HG03469 (cell line): ENCODE measurements around the gene CACNA1H.
"Not testable (repeated sequence)": the region's sequence is repeated elsewhere in the genome, so short reads cannot be mapped to it uniquely, and the experiment has no call there.

Source experiments
- ATAC-seq: cut with Tn5 transposase; IDR thresholded peaks from one replicate; pipeline ENCODE4 v1.9.1; 2021; ENCODE audit warnings: mild to moderate bottlenecking, moderate library complexity, moderate number of reproducible peaks; ENCODE audit not compliant: unreplicated experiment

CACNA1H gene

DNA sequence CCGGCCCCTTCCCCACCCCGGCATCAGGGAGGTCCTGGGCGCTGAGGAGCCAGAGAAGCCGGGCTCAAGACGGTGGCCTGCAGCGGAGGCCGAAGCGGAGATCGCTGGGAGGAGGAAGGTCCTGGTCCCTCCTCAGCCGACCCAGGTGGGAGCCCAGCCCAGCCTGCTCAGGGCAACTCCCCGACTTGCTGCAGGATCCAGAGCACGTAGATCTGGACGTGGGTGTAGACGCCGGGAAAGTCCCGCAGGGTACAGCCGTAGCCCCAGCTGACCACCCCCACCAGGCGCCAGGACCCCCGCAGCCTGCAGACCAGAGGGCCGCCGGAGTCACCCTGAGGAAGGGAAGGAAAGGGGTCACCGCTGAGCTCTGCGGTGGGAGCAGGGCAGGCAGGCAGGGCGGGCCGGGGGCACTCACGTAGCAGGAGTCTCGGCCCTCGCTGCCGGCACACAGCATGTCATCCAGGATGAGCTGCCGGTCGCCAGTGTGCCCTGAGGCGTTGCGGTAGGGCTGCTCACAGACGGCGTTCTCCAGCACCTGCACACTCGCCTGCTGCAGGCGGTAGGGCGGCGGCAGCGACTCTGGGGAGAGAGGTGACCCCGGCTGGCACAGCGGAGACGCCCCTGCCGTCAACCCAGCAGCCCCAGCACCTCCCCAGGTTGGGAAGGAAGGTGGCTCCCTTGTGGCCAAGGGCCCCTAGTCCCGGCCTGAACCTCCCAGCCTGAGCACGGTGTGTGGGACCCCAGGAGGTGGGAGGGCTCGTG lies 108.4 kb downstream of the CACNA1H start:
- no peak for ATAC-seq

DNA sequence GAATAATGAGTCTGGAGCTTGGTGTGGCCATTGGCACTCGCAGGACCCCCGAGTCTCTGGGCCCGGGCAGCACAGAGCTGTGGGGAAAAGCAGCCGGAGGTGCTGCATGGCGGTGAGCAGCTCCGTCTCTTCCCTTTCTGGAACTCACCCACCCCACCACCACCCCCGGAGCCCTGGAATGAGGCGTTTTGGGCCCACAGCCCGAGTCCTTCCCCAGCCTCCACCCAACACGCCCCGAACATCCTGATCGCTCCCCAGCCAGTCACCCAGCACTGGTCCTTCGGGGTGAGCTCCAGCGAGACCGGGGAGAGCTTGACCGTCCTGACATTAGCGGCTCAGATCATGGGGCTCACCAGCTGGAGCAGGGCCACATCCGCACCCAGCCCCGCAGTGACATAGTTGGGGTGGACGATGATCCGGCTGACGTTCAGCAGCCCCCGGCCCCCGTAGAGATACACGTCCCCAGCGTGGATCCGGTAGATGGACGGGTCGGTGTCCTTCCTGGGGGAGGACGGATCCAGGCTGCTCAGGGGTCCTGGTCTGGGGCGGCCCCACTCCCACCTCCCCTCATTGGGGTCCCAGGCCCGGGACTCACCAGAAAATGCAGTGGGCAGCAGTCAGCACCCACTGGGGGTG lies 109.4 kb downstream of the CACNA1H start:
- no peak for ATAC-seq

DNA sequence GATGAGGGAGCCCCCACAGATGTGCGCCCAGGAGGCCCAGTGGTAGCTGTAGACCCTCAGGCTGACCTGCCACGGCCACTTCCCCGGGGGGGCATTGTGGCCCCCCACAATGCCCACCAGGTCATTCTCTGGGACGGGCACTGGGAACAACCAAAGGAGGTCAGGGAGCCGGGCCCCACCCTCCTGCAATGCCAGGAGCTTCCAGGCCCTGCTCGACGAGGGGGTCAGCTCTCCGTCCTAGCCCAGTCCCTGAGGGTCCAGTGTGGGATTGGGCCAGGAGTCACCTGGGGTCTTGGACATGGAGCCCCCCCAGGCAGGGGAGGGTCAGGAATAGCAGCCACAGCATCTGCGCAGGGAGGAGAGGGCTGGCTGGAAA lies 109.9 kb downstream of the CACNA1H start:
- no peak for ATAC-seq

DNA sequence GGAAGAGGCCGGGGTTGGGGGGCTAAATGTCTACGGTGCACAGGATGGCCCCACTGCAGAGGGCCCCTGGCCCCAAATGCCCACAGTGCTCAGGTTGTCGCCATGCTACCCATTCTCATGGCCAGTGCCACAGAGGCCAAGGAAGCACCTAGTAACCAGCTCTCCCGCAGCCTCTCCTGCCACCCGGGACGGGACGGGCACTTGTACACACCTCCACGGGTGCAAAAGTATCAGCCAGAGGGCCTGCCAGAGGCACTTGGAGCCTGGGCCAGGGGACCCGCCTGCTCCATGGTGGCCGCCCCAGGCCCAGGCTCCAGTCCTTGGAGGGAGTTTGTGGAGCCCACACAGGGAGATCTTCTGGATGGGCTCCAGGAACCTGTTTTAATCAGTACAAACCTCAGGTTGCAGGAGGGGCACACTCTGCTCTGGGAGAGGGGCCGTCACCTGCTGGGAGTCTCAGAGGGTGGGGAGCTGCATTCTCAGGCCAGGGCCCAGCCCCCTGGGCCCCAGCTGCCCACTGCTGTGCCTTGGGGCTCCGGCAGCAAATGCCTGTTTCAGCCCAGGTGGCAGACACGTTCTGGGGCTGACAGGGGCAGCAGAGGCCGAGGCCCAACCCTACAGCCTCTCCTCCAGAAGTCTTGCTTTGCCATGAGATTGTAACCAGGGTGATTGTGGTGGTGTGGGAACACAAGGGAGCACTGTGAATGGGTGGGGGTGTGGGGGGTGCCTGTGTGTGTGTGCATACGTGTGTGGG lies 110.9 kb downstream of the CACNA1H start:
- ATAC-seq: no peak

- no peak for ATAC-seq
Measured at GRCh38 chr16:1264345-1265089, 111.6 kb downstream of the CACNA1H start.

DNA sequence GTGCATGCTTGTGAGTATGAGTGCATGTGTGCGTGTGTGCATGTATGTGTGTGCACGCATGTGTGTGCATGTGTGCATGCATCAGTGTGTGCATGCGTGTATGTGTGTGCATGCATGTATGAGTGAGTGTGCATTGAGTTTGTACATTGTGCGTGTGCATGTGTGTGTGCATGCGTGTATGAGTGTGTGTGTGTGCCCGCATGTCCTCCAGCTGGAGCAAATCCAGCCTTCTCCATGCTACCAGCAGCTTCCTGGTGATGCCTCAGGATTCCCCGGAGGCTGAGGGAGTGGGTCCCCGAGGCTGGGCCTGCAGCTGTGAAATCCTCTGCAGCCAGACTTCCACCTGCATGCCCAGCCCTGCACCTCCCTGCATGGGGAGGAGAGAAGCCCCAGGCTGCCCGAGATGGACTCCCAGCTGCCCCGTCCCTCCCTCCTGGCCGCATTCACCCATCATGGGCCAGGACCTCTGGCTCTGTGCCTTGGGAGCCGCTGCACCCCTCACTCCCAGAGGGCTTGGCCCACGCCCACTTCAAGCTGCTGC lies 112.3 kb downstream of the CACNA1H start:
- ATAC-seq: no peak

- no peak for ATAC-seq
Measured at GRCh38 chr16:1265826-1266225, 112.9 kb downstream of the CACNA1H start.

DNA sequence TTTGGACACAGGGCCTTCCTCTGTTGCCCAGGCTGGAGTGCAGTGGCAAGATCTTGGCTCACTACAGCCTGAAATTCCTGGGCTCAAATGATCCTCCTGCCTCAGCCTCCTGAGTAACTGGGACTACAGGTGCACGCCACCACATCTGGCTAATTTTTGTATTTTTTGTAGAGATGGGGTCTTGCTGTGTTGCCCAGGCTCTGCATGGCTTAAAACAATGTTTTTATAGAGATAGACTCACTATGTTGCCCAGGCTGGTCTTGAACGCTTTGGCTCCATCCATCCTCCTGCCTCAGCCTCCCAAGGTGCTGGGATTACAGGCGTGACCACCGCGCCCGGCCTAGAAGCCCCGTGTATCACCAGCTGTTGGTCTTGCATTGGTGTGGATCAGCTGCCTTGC lies 116.5 kb downstream of the CACNA1H start:
- not testable (repeated sequence) for ATAC-seq

DNA sequence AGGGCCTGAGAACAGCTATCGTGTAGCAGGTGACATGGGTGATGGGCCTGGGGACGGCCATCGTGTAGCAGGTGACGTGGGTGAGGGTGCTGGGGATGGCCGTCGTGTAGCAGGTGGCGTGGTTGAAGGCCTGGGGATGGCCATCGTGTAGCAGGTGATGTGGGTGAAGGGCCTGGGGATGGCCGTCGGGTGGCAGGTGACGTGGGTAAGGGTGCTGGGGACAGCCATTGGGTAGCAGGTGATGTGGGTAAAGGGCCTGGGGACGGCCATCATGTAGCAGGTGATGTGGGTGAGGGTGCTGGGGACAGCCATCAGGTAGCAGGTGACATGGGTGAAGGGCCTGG lies 118.4 kb downstream of the CACNA1H start:
- ATAC-seq: no peak
